ENCODE results near the gene EPX. TPM values are rescaled to one million over a fixed set of nuclear protein-coding genes. Genes with fewer than 3 reads are reported as not detected.
A peak's percentile ranks its signal among the peaks of the same experiment; 100 is the strongest.

EPX gene
- total RNA-seq, 1 experiment from 2014 or later = not detected

DNA sequence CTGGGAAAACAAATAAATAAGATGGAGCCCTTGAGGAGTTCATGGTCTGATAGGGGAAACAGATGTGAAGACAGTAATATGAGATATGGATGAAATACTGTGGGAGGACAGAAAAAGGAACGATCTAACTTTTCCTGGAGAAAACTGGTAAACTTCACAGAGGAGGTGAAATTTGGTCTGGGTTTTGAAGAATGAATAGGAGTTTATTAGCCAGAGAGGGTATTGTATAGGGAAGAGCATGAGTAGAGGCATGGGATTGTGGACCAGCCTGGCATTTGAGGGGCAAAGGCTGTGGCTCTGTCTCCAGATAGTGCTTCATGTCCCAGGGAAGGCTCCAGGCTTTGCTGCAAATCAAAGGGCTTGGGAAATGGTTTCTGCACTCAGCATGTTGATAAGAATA, 47.5 kb downstream of the EPX start:
- TF ChIP-seq, protein P1, sequence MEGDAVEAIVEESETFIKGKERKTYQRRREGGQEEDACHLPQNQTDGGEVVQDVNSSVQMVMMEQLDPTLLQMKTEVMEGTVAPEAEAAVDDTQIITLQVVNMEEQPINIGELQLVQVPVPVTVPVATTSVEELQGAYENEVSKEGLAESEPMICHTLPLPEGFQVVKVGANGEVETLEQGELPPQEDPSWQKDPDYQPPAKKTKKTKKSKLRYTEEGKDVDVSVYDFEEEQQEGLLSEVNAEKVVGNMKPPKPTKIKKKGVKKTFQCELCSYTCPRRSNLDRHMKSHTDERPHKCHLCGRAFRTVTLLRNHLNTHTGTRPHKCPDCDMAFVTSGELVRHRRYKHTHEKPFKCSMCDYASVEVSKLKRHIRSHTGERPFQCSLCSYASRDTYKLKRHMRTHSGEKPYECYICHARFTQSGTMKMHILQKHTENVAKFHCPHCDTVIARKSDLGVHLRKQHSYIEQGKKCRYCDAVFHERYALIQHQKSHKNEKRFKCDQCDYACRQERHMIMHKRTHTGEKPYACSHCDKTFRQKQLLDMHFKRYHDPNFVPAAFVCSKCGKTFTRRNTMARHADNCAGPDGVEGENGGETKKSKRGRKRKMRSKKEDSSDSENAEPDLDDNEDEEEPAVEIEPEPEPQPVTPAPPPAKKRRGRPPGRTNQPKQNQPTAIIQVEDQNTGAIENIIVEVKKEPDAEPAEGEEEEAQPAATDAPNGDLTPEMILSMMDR (conservative IDR thresholded peaks at IDR 0.05; ENCODE audit: low read depth, low read length) = no peak
- no peak for TF ChIP-seq EZH2 (IDR thresholded peaks at IDR 0.05; ENCODE audit: borderline replicate concordance, low read depth, low read length, poor library complexity, severe bottlenecking)
- no peaks in the 10 kb centered on the region for H3K9me3 ChIP-seq (ENCODE audit: low read depth, low read length, poor library complexity, severe bottlenecking)
- POLR2A ChIA-PET (ENCODE audit: low non-redundant PET) = no interaction called here
- no TSS peak for BruUV-seq (replicated peaks)
- no peaks in the 10 kb centered on the region for H3K36me3 ChIP-seq (ENCODE audit: insufficient read depth, low read length, poor library complexity, severe bottlenecking)
- DNase-seq (ENCODE audit: low spot score) = no peak
- peaks cover 2% of the 10 kb centered on the region for H3K4me1 ChIP-seq (ENCODE audit: insufficient read depth, low read length, poor library complexity, severe bottlenecking)
- no peak overlapping the region for H3K4me3 ChIP-seq (ENCODE audit: low read depth, low read length, poor library complexity, severe bottlenecking)
- intact Hi-C loops (cut with micrococcal nuclease; ENCODE audit: unreplicated experiment) = no loop called here
- peaks cover 24% of the 10 kb centered on the region for H3K27me3 ChIP-seq (replicated peaks; ENCODE audit: insufficient read depth, low read depth, low read length, poor library complexity)
- CTCF ChIA-PET = no interaction called here
- no peak overlapping the region for H3K27ac ChIP-seq (ENCODE audit: low read depth, low read length, poor library complexity, severe bottlenecking)

DNA sequence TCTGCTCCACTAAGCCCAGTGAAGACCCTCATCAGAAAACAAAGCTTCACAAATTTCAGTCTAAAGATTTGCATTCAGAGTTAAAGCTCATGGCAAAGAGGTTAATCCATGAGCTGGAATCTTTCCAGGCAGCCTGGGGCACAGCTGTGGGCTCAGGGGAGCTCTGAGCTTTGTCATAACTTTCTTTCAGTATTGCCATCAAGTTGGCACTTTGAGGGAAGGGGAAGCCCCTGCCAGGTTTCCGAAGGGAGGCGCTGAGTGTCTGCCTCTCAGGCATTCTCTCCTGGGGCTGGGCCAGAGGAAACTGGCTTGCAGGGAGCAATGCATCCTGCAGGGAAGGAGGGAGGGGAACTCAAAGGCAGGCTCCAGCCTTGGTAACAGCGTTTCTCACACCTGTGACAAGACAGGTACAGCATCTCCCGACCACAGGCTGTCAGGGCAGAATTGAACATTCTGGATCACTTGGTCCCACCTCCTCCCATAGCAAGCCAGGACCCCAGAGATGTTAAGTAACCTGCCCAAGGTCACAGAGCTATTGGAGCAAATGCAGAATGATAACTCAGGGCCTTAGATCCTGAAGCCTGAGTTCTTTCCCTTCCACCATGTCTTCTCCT, 49.8 kb downstream of the EPX start:
- ChIA-PET POLR2A (ENCODE audit: low non-redundant PET) (interaction anchor here (0.5 kb wide), 1 partner anchor 1329 kb away, joined by 5 read pairs; the partner anchor contains the start of gene TRIM25), CTCF (no interaction called here)
- no peak overlapping the region for H3K27ac ChIP-seq (ENCODE audit: low read depth, low read length, poor library complexity, severe bottlenecking)
- H3K9me3 ChIP-seq (ENCODE audit: low read depth, low read length, poor library complexity, severe bottlenecking) = no peaks in the 10 kb centered on the region
- intact Hi-C loops (cut with micrococcal nuclease; ENCODE audit: unreplicated experiment) = no loop called here
- H3K4me3 ChIP-seq (ENCODE audit: low read depth, low read length, poor library complexity, severe bottlenecking) = no peak overlapping the region
- TF ChIP-seq, protein P1 (conservative IDR thresholded peaks at IDR 0.05; ENCODE audit: low read depth, low read length) = no peak
- no peak for TF ChIP-seq EZH2 (IDR thresholded peaks at IDR 0.05; ENCODE audit: borderline replicate concordance, low read depth, low read length, poor library complexity, severe bottlenecking)
- peak; percentile 44 for DNase-seq (ENCODE audit: low spot score)
- no peaks in the 10 kb centered on the region for H3K36me3 ChIP-seq (ENCODE audit: insufficient read depth, low read length, poor library complexity, severe bottlenecking)
- BruUV-seq (replicated peaks) = no TSS peak
- peaks cover 11% of the 10 kb centered on the region for H3K27me3 ChIP-seq (replicated peaks; ENCODE audit: insufficient read depth, low read depth, low read length, poor library complexity)
- no peaks in the 10 kb centered on the region for H3K4me1 ChIP-seq (ENCODE audit: insufficient read depth, low read length, poor library complexity, severe bottlenecking)

DNA sequence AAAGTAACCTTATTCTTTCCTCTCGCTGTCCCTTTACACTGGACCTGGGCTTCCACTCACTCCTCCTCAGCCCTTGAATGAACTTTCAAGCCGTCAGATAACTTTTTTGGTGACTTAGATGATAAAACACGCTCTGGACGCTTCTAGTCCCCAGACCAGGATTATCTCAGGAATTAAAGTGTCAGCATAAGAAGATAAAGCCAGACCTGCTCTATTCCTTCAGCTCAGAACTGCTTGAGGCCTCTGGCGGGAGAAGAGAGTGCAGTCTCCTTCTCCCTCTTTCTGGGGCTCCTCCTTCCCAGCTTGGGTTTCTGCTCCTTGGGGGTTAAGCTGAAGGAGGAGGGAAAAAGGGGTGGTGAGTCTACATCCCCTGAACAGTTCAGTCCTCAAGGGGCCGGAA, 52.4 kb downstream of the EPX start:
- Histone ChIP-seq H3K27me3 (replicated peaks; ENCODE audit: insufficient read depth, low read depth, low read length, poor library complexity) (peaks cover 4% of the 10 kb centered on the region), H3K4me1 (ENCODE audit: insufficient read depth, low read length, poor library complexity, severe bottlenecking) (peaks cover 8% of the 10 kb centered on the region), H3K4me3 (ENCODE audit: low read depth, low read length, poor library complexity, severe bottlenecking) (no peak overlapping the region), H3K9me3 (ENCODE audit: low read depth, low read length, poor library complexity, severe bottlenecking) (no peaks in the 10 kb centered on the region), H3K27ac (ENCODE audit: low read depth, low read length, poor library complexity, severe bottlenecking) (no peak overlapping the region), H3K36me3 (ENCODE audit: insufficient read depth, low read length, poor library complexity, severe bottlenecking) (no peaks in the 10 kb centered on the region)
- CTCF ChIA-PET = no interaction called here
- intact Hi-C loops (cut with micrococcal nuclease; ENCODE audit: unreplicated experiment) = no loop called here
- BruUV-seq (replicated peaks) = no TSS peak
- no peak for TF ChIP-seq EZH2 (IDR thresholded peaks at IDR 0.05; ENCODE audit: borderline replicate concordance, low read depth, low read length, poor library complexity, severe bottlenecking)
- TF ChIP-seq, protein P1 (conservative IDR thresholded peaks at IDR 0.05; ENCODE audit: low read depth, low read length) = no peak
- no peak for DNase-seq (ENCODE audit: low spot score)
- POLR2A ChIA-PET (ENCODE audit: low non-redundant PET) = no interaction called here

Data from A673 (cell line).